RWPE2 (cell line): ENCODE measurements around the gene DIPK1A.

Experiments
- ATAC-seq: fragments of 200-7000 bp; cut with Tn5 transposase; 3 replicates; pipeline ENCODE4 v1.9.1; 2021; ENCODE audit warnings: low read depth
- DNase-seq: peaks from one replicate; pipeline ENCODE4 v3.0.0-alpha.2; 2020; ENCODE audit warnings: low spot score
- H3K27ac ChIP-seq: fragments of 450-650 bp; 2 replicates; pipeline ENCODE4 v1.5.1; 2017; ENCODE audit warnings: mild to moderate bottlenecking; ENCODE audit not compliant: poor library complexity, severe bottlenecking
- H3K27me3 ChIP-seq: fragments of 250-450 bp; sonication (Bioruptor Pico); 2 replicates; pipeline ENCODE4 v1.5.1; 2021; ENCODE audit warnings: mild to moderate bottlenecking, moderate library complexity; ENCODE audit not compliant: insufficient read depth, poor library complexity, severe bottlenecking
- H3K36me3 ChIP-seq: fragments of 250-450 bp; sonication (Bioruptor Pico); 2 replicates; pipeline ENCODE4 v1.5.1; 2020; ENCODE audit warnings: low read depth, mild to moderate bottlenecking, moderate library complexity
- H3K4me1 ChIP-seq: fragments of 250-450 bp; sonication (Bioruptor Pico); 2 replicates; pipeline ENCODE4 v1.5.1; 2021; ENCODE audit warnings: mild to moderate bottlenecking, moderate library complexity; ENCODE audit not compliant: insufficient read depth, poor library complexity, severe bottlenecking
- H3K4me3 ChIP-seq: fragments of 250-450 bp; sonication (Bioruptor Pico); 2 replicates; pipeline ENCODE4 v1.5.1; 2021; ENCODE audit warnings: mild to moderate bottlenecking, moderate library complexity; ENCODE audit not compliant: severe bottlenecking
- H3K9me3 ChIP-seq: fragments of 250-450 bp; sonication (Bioruptor Pico); 2 replicates; pipeline ENCODE4 v1.5.1; 2021; ENCODE audit warnings: mild to moderate bottlenecking, moderate library complexity; ENCODE audit not compliant: severe bottlenecking
- CTCF ChIP-seq: fragments of 450-650 bp; IDR thresholded peaks from one replicate; pipeline ENCODE4 v1.5.1; 2017; ENCODE audit warnings: mild to moderate bottlenecking, moderate library complexity; ENCODE audit not compliant: poor library complexity, severe bottlenecking

DIPK1A gene

DNA sequence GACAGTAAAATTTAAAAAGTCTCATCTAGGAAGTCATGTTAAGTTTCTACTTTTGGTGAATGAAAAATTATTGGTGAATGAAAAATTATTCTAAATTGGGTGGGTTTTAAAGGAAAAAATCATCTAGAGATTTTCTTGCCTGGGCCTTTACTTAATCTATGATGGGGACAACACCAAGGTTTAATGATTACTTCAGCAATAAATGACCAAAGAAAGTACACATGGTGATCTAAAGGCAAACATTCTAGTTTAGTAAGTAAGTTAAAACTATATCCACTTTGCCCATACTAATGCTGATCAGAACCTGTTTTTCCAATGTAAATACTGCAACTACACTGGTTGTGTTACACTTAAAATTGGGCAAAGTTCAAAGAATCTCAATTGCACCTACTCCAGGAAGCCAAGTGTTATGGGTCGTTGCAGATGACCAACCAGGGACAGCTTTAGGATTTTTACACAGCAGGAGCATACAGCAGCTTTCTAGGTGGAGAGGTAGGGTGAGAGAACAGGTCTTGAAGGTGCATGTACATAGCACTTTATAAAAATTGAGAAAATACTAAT lies 144.0 kb downstream of the DIPK1A start:
- ATAC-seq: no peak
- Histone ChIP-seq H3K27me3 (no peaks in the 10 kb centered on the region), H3K4me1 (no peaks in the 10 kb centered on the region), H3K9me3 (no peaks in the 10 kb centered on the region), H3K36me3 (no peaks in the 10 kb centered on the region), H3K27ac (no peak overlapping the region), H3K4me3 (no peak overlapping the region)
- no peak for TF ChIP-seq CTCF
- DNase-seq: no peak

GRCh38 chr1:92816732-92817131 lies 144.5 kb downstream of the DIPK1A start:
- Histone ChIP-seq H3K4me1 (no peaks in the 10 kb centered on the region), H3K27me3 (no peaks in the 10 kb centered on the region), H3K9me3 (no peaks in the 10 kb centered on the region), H3K36me3 (no peaks in the 10 kb centered on the region), H3K27ac (no peak overlapping the region), H3K4me3 (no peak overlapping the region)
- TF ChIP-seq CTCF: no peak
- DNase-seq (no peak), ATAC-seq (no peak)

DNA sequence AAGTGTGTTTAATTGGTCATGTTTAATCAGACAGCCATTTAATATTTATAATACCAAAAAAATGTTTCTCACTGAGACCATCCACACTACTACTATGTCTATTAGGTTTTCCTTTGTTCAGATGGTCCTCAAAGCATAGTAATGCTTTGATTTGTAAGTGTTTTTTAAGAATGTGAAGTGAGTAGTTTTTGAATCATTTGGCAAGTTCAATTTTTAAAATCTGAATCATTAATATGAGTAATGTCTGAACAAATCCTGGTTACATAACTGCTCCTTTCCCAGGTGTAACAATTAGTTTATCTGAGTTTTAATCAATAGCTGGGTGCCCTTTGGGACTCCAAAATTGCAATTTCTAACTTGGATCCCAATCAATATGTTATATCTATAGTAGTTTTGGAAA lies 152.9 kb downstream of the DIPK1A start:
- no peak for DNase-seq
- no peaks in the 10 kb centered on the region for H3K36me3 ChIP-seq
- TF ChIP-seq CTCF: no peak
- H3K4me3 ChIP-seq: no peak overlapping the region
- no peaks in the 10 kb centered on the region for H3K9me3 ChIP-seq
- H3K27ac ChIP-seq: peak overlapping the region; percentile 87
- H3K27me3 ChIP-seq: no peaks in the 10 kb centered on the region
- H3K4me1 ChIP-seq: peaks cover 21% of the 10 kb centered on the region
- peak; percentile 70 for ATAC-seq

- no peak for DNase-seq
- Histone ChIP-seq H3K36me3 (no peaks in the 10 kb centered on the region), H3K27ac (peak overlapping the region; percentile 87), H3K4me1 (peaks cover 21% of the 10 kb centered on the region), H3K27me3 (no peaks in the 10 kb centered on the region), H3K4me3 (no peak overlapping the region), H3K9me3 (no peaks in the 10 kb centered on the region)
- ATAC-seq: no peak
- TF ChIP-seq CTCF: no peak
Observed at GRCh38 chr1:92805216-92805615, 156.0 kb downstream of the DIPK1A start.

DNA sequence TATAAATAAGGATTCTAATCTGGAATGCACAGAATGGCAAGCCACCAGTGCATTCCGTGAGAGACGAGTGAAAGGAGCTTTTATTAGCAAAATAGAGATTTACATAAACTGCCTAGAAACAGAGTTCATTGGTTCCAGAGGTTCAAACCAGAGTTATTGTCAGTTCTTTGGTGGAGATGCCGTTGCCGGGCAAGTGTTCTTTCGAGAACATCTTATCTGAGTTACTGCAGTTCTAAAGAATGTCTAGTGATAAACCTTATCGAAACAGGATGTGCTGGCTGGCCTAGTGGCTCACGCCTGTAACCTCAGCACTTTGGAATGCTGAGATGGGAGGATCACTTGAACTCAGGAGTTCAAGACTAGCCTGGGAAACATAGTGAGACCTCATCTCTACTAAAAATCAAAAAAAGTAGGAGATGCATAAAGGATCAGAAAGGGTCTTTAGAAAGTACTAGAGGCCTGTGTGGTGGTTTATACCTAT lies 156.5 kb downstream of the DIPK1A start:
- TF ChIP-seq CTCF: no peak
- Histone ChIP-seq H3K36me3 (no peaks in the 10 kb centered on the region), H3K4me1 (peaks cover 21% of the 10 kb centered on the region), H3K27me3 (no peaks in the 10 kb centered on the region), H3K9me3 (no peaks in the 10 kb centered on the region), H3K4me3 (no peak overlapping the region), H3K27ac (peak overlapping the region; percentile 87)
- ATAC-seq (peak; percentile 91), DNase-seq (peak; percentile 82)
